NCI-H2196 (cell line): ENCODE results near the gene SLC7A4.
"Not testable (repeated sequence)": the region's sequence is repeated elsewhere in the genome, so short reads cannot be mapped to it uniquely, and the experiment has no call there.

Source experiments
- DNase-seq: peaks from one replicate; lab custom pipeline; 2025; ENCODE audit not compliant: unreplicated experiment; lab: John Stamatoyannopoulos, UW

SLC7A4 gene, protein sequence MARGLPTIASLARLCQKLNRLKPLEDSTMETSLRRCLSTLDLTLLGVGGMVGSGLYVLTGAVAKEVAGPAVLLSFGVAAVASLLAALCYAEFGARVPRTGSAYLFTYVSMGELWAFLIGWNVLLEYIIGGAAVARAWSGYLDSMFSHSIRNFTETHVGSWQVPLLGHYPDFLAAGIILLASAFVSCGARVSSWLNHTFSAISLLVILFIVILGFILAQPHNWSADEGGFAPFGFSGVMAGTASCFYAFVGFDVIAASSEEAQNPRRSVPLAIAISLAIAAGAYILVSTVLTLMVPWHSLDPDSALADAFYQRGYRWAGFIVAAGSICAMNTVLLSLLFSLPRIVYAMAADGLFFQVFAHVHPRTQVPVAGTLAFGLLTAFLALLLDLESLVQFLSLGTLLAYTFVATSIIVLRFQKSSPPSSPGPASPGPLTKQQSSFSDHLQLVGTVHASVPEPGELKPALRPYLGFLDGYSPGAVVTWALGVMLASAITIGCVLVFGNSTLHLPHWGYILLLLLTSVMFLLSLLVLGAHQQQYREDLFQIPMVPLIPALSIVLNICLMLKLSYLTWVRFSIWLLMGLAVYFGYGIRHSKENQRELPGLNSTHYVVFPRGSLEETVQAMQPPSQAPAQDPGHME

DNA sequence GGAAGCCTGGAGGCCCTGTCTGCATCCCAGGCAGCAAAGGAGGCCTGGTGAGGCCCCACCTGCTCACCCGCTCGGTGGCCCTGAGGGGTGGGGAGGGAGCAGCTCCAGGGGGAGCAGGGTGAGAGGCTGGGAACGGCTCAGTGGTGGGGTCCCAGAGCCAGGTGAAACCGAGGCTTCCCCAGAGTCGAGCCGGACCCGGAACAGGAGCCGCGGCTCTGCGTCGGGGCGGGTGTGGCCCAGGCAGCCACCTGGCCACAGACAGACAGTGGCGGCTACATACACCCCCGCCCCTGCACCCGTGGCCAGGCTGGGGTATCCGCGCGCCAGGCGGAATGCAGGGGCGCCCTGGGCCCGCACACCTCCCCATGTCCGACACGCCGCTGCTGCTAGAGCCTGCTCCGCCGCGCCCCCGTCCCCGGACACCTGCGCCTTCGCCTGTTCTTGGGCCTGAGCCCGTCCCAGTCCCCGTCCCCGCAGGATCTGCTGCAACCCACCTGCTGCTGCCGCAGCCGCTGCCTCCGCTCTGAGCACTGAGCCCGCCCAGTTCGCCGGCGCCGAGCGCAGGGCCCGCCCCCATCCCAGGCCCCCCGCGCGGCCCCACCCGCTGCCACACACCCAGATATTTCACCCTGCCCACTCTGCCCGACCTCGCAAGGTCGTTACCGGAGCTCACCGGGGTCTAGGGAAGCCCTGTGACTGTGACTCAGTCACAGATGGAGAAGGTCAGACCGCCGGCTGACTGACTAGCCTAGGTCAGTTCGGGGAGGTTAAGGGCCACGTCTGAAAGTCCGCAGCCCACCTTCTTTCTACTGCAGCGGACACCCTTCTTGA lies at the start of gene SLC7A4:
Gene SLC7A4, minus strand, starts transcription at position 525 of the 831 bp plus-strand sequence. CDS start 749 bp downstream, outside the sequence.
- DNase-seq: no peak

DNA sequence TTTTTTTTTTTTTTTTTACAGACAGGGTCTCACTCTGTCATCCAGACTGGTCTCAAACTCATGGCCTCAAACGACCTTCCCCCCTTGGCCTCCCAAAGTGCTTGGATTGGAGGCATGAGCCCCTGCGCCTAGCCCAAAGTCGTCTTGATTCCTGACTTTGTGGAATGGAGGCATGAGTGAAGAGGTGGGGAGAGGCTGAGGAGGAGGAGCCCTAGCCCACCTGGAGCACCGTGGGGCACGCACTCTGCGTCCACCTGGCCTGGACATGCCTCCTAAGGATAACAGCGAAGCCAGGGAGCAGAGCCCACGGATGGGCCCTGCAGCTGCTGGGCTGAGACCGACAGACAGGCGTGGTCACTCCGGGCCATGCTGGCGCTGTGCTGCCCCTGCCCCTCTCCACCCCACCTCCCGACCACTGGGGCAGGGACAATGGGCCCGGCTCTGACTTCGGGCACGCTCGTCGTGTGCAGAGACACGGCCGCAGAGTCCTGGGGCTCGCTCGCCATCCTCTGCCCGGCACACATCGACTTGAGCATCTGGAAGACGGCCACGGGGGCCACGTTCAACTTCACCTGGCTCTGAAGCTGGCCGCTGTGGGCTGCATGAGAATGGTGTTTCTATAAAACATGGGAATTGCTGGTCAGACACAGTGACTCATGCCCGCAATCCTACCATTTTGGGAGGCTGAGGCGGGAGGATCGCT lies 48.2 kb upstream of the SLC7A4 start:
- no peak for DNase-seq

DNA sequence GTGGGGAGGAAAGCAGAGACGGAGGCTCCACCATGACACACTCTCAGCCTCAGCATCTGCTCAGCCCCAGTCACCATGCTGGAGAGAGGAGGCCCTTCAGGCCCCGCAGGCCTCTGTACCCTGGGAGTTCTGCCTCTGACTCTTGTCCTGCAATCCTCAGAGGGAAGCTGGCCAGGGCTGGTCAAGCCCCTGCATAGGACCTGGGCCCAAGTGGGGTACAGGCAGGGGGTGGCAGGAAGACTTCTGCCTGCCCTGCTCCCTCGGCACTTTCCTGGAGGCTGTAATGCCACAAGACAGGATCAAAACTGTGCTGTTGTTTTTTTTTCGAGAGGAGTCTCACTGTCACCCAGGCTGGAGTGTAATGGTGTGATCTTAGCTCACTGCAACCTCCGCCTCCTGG lies 47.1 kb upstream of the SLC7A4 start:
- DNase-seq: no peak

DNA sequence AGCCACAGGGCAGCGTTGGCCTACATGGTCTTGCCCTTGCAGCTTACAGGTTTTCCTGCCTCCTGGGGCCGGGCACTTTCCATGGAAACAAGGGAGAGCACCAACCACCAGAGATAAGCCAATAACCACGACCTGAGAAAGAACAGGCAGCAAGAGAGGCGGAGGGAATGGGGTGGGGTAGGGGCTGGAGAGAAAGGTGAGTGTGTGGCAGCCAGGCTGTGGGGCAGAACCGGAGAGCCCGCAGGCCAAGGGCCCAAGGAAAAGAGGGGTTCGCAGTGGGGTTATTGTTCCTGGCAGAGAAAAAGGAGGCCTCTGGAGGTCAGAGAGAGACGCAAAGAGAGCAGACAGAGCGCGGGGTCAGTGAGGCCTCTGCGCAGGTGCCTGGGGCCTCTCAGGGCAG lies 46.6 kb upstream of the SLC7A4 start:
- no peak for DNase-seq

DNA sequence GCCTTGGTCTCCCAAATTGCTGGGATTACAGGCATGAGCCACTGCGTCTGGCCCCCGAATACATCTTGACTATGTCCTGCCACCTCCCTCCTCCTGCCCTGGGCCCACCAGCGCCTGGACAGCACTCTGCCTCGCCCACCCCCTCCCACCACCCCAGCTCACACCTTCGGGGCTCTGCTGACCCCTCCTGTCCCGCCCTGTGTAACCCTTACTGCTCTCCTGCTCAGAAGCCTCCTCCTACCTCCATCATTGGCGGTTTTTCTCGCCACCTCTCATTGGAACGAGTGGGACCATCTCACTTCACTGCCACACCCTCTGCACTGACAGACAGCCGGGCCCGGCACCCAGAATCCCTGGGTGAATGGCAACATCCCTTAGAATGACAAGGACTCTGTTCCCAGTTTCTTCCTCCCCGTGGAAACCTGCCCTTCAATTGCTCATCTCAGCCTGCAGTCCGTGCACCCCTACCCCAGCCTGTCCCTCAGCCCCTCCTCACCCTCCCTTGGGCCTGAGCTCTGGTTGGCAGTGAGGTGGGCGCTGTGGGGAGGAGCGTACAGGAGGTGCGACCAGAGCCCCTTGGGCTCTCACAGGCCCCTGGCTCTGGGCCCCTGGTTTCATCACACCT lies 45.6 kb upstream of the SLC7A4 start:
- DNase-seq: no peak

DNA sequence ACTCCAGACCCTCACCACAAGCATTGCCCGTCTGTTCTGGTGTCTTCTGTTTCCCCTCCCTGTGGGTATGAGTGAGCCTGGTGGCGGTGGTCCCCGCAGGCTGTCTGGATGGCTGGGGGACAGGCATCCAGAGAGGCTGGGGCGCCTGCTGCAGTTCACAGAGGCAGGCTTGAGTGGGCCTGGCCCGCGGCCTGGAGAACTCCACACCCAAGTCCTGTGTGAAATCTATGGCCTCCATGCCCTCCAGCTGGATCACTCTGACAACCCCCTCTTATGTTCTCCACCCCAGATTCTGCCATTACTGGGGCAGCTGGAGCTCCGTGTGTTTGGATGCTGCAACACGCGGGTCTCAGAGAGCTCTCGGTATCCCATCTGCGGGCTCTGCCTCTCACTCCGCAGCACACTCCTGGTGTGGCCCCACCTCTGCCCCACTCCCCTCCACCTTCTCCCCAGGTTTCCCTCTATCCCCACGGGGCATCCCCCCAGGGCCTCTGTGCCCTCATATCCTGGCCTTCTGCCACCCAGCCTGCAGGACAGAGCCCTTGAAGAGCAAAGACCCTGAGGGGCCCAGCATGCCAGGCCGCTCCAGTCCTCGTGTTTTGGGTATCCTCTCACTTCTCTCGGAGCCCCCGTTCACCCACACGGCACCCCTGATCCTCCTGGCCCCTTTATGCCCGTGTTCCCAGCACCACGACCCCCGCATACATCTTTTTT lies 44.7 kb upstream of the SLC7A4 start:
- no peak for DNase-seq

DNA sequence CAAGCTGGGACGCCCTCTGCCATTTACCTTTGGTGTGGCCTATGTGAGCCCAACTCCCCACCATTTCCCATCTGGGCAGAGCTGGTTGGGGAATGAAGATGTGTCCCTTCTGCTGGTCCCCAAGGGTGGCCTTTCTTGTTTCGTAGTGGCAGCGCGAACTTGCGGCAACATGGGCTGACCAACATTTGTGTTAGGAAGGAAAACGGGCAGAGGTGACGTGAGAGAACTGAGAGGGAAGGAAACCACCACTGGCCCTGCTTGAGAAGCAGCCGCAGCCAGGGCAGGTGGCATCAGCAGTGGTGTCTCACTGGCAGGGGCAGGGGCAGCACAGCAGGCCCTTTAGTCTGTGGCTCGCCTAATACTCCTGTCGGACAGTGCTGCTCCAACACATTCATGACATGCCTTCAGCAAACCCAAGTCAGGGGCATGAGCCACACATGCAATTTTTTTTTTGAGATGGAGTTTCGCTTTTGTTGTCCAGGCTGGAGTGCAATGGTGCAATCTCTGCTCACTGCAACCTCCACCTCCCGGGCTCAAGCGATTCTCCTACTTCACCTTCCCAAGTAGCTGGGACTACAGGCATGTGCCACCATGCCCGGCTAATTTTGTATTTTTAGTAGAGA lies 43.3 kb upstream of the SLC7A4 start:
- no peak for DNase-seq

DNA sequence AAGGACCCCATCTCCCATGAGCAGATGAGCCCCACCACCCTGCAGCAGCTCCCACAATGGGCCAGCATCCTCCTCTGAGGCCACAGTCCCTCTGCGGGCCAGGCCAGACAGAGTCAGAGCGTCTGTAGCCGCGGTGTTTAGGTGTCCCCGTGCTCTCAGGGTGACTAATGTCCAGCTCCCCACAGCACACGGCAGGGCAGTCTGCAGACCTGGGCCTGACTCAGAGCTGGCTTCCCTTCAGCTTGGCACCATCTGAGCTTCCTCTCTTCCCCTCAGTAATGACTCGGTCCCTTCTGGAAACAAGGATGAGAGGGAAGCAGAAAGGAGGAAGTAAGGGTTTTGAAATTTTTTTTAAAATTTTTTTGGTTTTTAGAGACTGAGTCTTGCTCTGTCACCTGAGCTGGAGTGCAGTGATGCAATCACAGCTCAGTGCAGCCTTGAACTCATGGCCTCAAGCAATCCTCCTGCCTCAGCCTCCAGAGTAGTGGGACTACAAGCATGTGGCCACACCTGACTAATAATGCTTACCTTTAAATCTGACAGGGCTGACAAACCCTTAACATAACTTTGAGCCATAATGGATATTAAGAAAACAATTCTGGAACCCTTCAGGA lies 41.8 kb upstream of the SLC7A4 start:
- no peak for DNase-seq

DNA sequence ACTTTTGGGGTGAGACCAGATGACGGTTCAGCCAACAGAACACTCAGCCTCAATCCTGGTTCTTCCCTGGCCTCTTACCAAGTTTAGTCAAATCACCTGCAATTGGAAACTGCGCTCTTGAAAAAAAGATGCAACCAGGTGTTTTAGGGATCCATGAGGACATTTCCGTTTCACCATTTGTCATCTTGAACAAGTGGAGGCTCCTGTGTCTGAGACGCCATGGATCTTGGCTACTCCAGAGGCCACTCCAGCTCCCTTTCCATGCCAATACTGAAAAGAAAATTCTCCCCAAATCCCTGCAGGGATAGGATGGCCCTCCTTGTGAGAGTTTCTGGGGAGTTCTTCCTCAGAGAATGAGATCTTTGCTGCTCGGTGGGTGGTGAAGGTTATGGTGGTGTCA lies 41.1 kb upstream of the SLC7A4 start:
- DNase-seq: no peak

DNA sequence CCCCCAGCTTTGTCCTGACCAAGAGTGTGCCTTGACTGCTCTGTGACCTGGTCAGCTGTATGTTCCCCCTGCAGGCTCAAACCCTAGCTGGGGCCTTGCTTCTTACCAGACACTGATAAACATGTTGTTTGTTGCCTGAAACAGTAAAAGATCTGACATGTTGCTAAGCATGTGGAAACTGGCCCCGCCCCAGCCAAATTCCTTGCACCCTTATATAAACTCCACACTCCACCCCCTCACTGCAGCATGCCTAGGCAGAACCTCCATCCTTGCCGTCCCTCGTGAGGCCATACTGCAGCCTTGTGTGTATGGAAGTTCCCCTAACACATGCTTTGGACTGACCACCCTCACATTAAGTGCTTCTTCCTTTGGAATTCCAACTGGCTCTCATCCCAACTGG lies 40.7 kb upstream of the SLC7A4 start:
- no peak for DNase-seq

DNA sequence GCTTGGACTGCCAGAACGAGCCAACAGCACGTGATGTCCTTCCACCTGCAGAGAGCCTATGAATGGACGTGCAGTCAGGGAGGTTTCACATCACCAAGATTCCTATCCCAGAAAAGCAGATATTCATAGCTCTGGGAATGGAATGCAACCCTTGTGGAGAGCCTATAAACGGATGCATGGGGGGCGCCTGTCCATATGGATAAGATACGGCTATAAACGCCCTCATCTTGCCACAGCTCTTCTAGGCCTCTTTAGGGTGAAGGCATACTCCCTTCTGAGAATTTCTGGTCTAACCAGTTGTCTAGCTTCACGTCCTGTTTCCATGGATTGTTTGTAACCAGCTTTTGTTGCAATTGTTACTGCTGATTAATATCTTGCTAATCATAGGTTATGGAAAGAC lies 39.4 kb upstream of the SLC7A4 start:
- not testable (repeated sequence) for DNase-seq

DNA sequence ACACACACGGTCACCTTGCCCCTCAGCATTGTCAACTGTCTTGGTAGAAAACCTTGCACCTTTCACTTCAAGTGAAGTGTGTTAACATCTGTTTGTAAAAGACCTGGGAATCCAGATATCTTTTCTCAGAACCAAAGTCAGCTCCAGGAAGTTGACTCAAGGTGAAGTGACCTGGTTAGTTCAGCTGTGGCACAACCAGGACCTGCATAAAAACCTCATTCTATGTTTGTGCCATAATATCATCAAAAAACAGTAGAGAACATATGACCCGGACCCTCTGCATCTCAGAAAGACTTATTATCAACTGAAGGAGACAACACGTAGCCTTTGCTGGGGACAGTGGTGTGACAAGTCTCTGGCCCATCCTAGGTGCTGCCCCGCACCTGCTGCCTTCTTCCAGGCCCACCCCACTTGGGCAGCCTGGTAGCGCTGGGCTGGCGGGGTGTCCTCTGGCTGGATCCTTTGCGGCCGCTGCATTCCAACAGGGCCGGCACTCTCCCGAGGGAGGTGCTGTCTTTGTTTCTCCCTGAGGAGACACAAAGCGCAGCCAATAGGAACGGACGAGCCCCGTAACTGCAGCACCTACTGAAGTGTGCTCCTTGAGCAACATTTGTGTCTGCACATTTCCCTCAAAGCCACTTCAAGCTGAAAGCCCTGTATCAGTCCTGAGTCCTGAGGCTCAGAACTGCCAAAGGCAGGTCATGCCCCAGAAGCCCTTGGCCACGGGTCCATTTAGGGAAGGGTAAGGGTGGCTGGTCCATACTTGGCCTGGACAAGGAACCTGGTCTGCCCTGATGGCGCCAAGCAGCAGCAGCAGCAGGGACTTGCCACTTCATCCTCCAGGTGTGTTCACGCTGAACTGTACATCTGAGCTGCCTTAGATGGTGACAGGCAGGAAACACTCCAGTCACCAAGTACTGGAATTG lies 38.6 kb upstream of the SLC7A4 start:
- DNase-seq: no peak

DNA sequence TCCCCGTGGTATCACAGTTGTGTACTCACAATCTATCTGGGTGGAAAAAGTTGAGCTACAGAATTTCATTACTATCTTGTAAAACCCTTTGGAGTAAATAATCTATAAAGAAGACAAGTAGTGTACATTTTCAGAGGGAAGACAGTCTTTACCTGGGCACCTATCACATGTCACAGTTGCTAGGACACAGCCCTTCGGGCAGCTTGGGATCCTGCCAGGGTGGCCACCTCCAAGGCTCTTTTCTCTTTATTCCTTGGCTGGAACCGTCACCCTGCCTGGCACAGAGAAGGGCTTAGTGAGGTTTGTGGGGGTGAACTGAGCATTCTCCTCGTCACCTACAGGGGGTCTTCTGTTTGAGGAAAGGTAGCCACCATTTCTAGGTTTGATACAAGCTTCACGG lies 37.0 kb upstream of the SLC7A4 start:
- peak; percentile 12 for DNase-seq

DNA sequence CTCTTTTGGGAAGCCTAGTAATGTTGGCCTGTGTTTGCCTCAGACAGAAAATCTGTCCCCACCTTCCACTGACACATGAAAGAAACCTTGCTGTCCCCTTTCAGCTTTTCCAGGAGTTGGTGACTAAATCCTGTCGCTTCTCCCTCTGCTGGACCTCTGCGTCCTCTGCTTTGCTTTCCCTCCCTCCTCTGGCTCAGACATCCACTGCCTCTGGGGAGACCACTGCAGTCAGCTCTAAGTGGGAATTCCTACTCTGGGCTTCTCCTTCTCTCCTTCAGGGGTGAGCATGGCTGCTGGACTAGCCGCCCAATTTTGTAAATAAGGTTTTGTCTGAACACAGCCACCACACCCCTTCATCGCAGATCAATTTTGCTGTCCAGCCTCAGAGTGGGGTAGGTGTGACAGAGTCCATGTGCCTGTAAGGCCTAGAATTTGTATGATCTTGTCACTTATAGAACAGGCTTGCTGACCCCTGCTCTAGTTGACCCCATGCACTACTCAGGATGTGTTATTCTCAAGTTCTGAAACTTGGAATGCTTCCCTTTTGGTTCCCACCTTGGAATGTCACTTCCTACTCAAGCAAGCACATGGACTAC lies 36.4 kb upstream of the SLC7A4 start:
- no peak for DNase-seq

DNA sequence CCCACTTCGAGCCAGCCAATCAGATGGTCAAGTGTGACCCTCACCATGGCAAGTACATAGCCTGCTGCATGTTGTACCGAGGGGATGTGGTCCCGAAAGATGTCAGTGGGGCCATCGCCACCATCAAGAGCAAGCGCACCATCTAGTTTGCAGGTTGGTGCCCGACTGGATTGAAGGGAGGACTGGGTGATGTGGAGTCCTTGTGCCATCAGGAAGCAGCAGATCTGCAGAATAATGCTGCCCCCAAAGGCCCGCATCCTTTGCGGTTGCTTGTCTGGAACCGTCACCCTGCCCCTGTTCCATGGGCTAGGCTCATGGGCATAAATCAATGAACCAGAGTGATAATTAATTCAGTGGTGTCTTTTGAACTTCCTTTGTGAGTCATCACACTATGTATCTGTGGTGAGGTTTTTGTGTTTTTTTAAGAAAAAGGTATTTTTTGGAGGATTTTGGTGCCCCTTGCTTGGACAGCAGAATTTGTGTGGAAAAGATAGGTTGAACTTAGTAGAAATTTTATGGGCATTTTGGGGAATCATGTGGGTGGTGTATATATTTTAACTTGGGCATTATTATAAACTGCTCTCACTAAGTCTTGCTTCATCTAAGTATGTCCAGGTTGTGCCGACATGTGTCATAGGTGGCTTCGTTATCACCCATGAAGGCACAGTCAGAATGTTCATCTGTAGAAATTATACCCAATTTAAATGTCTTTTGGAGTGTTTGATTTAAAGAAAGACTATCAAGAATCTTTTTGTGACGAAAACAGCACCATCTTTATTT lies 35.7 kb upstream of the SLC7A4 start:
- DNase-seq: no peak

DNA sequence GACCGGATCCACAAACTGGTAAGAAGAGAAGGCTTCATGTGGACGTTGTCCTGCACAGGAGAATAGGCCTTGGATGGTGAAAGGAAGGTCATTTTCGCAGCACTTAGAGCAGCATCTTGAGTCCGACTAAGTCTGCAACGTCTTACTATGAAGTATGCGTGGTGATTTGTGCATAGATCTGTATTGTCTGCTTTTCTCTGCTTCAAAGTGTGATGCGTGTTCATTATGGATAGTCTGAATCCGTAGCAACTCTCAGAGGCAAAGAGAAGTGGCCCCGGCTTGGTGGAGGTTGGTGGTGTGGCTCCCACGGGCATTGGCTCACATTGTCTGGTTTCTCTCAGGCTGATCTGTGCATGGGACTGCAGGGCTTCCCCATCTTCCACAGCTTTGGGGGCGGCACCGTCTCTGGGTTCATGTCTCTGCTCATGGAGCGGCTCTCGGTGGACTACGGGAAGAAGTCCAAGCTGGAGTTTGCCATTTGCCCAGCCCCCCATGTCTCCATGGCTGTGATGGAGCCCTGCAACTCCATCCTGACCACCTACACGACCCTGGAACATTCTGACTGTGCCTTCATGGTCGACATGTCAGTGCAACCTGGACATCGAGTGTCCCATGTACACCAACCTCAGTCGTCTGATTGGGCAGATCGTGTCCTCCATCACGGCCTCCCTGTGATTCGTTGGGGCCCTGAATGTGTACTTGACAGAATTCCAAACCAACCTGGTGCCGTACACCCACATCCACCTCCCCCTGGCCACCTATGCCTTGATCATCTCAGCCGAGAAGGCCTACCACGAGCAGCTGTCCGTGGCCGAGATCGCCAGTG lies 34.9 kb upstream of the SLC7A4 start:
- DNase-seq: no peak
